ENCODE measurements around the gene TSC2.

The TSC2 gene

GRCh38 chr16:2037115-2037514 lies 10.7 kb upstream of the TSC2 start:
- H3K27me3 ChIP-seq (ENCODE audit: insufficient read depth, low read length) = peaks cover 12% of the 10 kb centered on the region
- no peak overlapping the region for H2AFZ ChIP-seq (ENCODE audit: low read length)
- H3K4me2 ChIP-seq (ENCODE audit: low read length) = no peak overlapping the region
- no peaks in the 10 kb centered on the region for H4K20me1 ChIP-seq (ENCODE audit: insufficient read depth, low read length)
- no peaks in the 10 kb centered on the region for H3K79me2 ChIP-seq (ENCODE audit: insufficient read depth, low read length)
- H3K36me3 ChIP-seq (ENCODE audit: insufficient read depth, low read length) = no peaks in the 10 kb centered on the region
- no peak for TF ChIP-seq EZH2 (IDR thresholded peaks at IDR 0.05; ENCODE audit: borderline replicate concordance, low read length)
- no peak for TF ChIP-seq CTCF (IDR thresholded peaks at IDR 0.05; ENCODE audit: low read length)
- no peaks in the 10 kb centered on the region for H3K9me2 ChIP-seq (ENCODE audit: low read depth, low read length)
- no peaks in the 10 kb centered on the region for H3K9me3 ChIP-seq (ENCODE audit: low read length)
- H3K4me3 ChIP-seq (ENCODE audit: low read depth, low read length, poor library complexity, severe bottlenecking) = no peak overlapping the region
- no peak overlapping the region for H3K9ac ChIP-seq (ENCODE audit: low read length)
- no peaks in the 10 kb centered on the region for H3F3A ChIP-seq (ENCODE audit: insufficient read depth, low read length)
- H3K27ac ChIP-seq (ENCODE audit: low read depth, low read length, poor library complexity, severe bottlenecking) = no peak overlapping the region
- no peaks in the 10 kb centered on the region for H3K4me1 ChIP-seq (ENCODE audit: insufficient read depth, low read length, severe bottlenecking)

GRCh38 chr16:2037647-2038381 lies 10.0 kb upstream of the TSC2 start:
- H3K4me2 ChIP-seq (ENCODE audit: low read length) = no peak overlapping the region
- H2AFZ ChIP-seq (ENCODE audit: low read length) = no peak overlapping the region
- no peaks in the 10 kb centered on the region for H3K36me3 ChIP-seq (ENCODE audit: insufficient read depth, low read length)
- no peaks in the 10 kb centered on the region for H3F3A ChIP-seq (ENCODE audit: insufficient read depth, low read length)
- H3K27me3 ChIP-seq (ENCODE audit: insufficient read depth, low read length) = peaks cover 12% of the 10 kb centered on the region
- TF ChIP-seq CTCF (IDR thresholded peaks at IDR 0.05; ENCODE audit: low read length) (no peak), EZH2 (IDR thresholded peaks at IDR 0.05; ENCODE audit: borderline replicate concordance, low read length) (no peak)
- H3K79me2 ChIP-seq (ENCODE audit: insufficient read depth, low read length) = no peaks in the 10 kb centered on the region
- H3K9me2 ChIP-seq (ENCODE audit: low read depth, low read length) = no peaks in the 10 kb centered on the region
- H3K9me3 ChIP-seq (ENCODE audit: low read length) = no peaks in the 10 kb centered on the region
- H3K4me3 ChIP-seq (ENCODE audit: low read depth, low read length, poor library complexity, severe bottlenecking) = no peak overlapping the region
- no peaks in the 10 kb centered on the region for H3K4me1 ChIP-seq (ENCODE audit: insufficient read depth, low read length, severe bottlenecking)
- H4K20me1 ChIP-seq (ENCODE audit: insufficient read depth, low read length) = no peaks in the 10 kb centered on the region
- no peak overlapping the region for H3K9ac ChIP-seq (ENCODE audit: low read length)
- H3K27ac ChIP-seq (ENCODE audit: low read depth, low read length, poor library complexity, severe bottlenecking) = no peak overlapping the region

GRCh38 chr16:2038382-2039231 lies 9.2 kb upstream of the TSC2 start:
- Histone ChIP-seq H3K4me3 (ENCODE audit: low read depth, low read length, poor library complexity, severe bottlenecking) (no peak overlapping the region), H2AFZ (ENCODE audit: low read length) (no peak overlapping the region), H3K9me2 (ENCODE audit: low read depth, low read length) (no peaks in the 10 kb centered on the region), H3K4me2 (ENCODE audit: low read length) (no peak overlapping the region), H3F3A (ENCODE audit: insufficient read depth, low read length) (no peaks in the 10 kb centered on the region), H3K9ac (ENCODE audit: low read length) (no peak overlapping the region), H3K36me3 (ENCODE audit: insufficient read depth, low read length) (peaks cover 4% of the 10 kb centered on the region; the same call in 1 of the 2 replicates), H3K27ac (ENCODE audit: low read depth, low read length, poor library complexity, severe bottlenecking) (no peak overlapping the region), H3K79me2 (ENCODE audit: insufficient read depth, low read length) (no peaks in the 10 kb centered on the region), H3K27me3 (ENCODE audit: insufficient read depth, low read length) (peaks cover 12% of the 10 kb centered on the region), H4K20me1 (ENCODE audit: insufficient read depth, low read length) (no peaks in the 10 kb centered on the region), H3K9me3 (ENCODE audit: low read length) (no peaks in the 10 kb centered on the region), H3K4me1 (ENCODE audit: insufficient read depth, low read length, severe bottlenecking) (no peaks in the 10 kb centered on the region)
- TF ChIP-seq CTCF (IDR thresholded peaks at IDR 0.05; ENCODE audit: low read length) (no peak), EZH2 (IDR thresholded peaks at IDR 0.05; ENCODE audit: borderline replicate concordance, low read length) (no peak)
